HG02885 (cell line): ENCODE measurements around the gene VEGFA.

ENCODE experiments used
- ATAC-seq: cut with Tn5 transposase; IDR thresholded peaks from one replicate; pipeline ENCODE4 v1.9.1; 2021; ENCODE audit warnings: mild to moderate bottlenecking; ENCODE audit not compliant: unreplicated experiment, poor library complexity

The VEGFA gene

DNA sequence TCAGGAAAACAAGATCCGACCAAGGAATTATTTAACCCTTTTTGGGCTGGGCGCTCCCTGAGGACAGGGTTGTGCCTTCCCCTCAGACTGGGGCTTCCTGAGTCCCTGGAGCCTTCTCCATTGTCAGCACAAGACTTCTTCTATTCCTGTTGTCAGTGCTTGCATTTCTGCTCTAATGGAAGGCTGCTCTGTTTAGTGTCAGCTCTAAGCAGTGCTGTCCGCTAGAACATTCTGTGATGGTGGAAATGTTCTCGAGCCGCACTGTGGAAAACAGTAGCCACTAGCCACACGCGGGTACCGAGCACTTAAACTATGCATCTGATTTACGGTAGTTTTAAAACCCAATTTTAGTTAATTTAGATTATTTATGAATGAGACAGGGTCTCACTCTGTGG, 64.0 kb downstream of the VEGFA start:
- ATAC-seq: no peak

- no peak for ATAC-seq
These were observed 64.6 kb downstream of the VEGFA start for GRCh38 chr6:43834528-43835155.

GRCh38 chr6:43835872-43836419, 65.9 kb downstream of the VEGFA start:
- no peak for ATAC-seq
